ENCODE results near the gene KLHL29.
A peak's percentile ranks its signal among the peaks of the same experiment; 100 is the strongest.

KLHL29 gene

GRCh38 chr2:23529659-23530058 is 144.7 kb downstream of the KLHL29 start:
- no peak overlapping the region for H2AFZ ChIP-seq (ENCODE audit: low read length)
- no CpG with 5 or more reads among the region's 11 CpGs for WGBS, 2 donors (ENCODE audit: extremely low coverage in 2 of 2, insufficient read length in 2 of 2, insufficient replicate concordance in 1 of 2)
- H3K79me1 ChIP-seq (ENCODE audit: low read depth, low read length): no peaks in the 10 kb centered on the region
- peak overlapping the region; percentile 75 for H2BK12ac ChIP-seq (ENCODE audit: low read length)
- peak overlapping the region; percentile 63 for H3K14ac ChIP-seq (ENCODE audit: low read length)
- H3K9me3 ChIP-seq (replicated peaks in 1 of 2; ENCODE audit: control insufficient read depth in 2 of 2, insufficient read depth in 1 of 2, low read depth in 1 of 2, low read length in 2 of 2): no peaks in the 10 kb centered on the region
- no peak overlapping the region for H3K4me3 ChIP-seq (ENCODE audit: low read length in 2 of 2)
- H3K4ac ChIP-seq (ENCODE audit: low read length): no peak overlapping the region
- no peak overlapping the region for H3K23ac ChIP-seq (ENCODE audit: low read depth, low read length, poor library complexity)
- peak overlapping the region; percentile 39 for H2BK15ac ChIP-seq (ENCODE audit: low read length)
- peak overlapping the region; percentile 86 for H2AK5ac ChIP-seq (ENCODE audit: low read depth, low read length)
- no peak overlapping the region for H2BK5ac ChIP-seq (ENCODE audit: low read length)
- H3K9ac ChIP-seq (ENCODE audit: low read depth, low read length, poor library complexity): no peak overlapping the region
- no peaks in the 10 kb centered on the region for H3K36me3 ChIP-seq (replicated peaks in 1 of 2; ENCODE audit: control insufficient read depth in 2 of 2, insufficient read depth in 2 of 2, low read length in 2 of 2)
- H3K18ac ChIP-seq (ENCODE audit: low read length): peak overlapping the region; percentile 70
- H2BK120ac ChIP-seq (ENCODE audit: low read depth, low read length): peak overlapping the region; percentile 61
- no peak overlapping the region for H4K91ac ChIP-seq (ENCODE audit: low read depth, low read length, poor library complexity)
- no peak overlapping the region for H3K4me2 ChIP-seq (ENCODE audit: insufficient read depth, low read length, poor library complexity, severe bottlenecking)
- no peak for DNase-seq (ENCODE audit: low spot score)
- H3K4me1 ChIP-seq (ENCODE audit: control insufficient read depth in 2 of 2, insufficient read depth in 1 of 2, low read depth in 1 of 2, low read length in 2 of 2): peaks cover 23% of the 10 kb centered on the region in 2 donors
- H4K8ac ChIP-seq (ENCODE audit: low read depth, low read length): no peak overlapping the region
- no peaks in the 10 kb centered on the region for H3K27me3 ChIP-seq (ENCODE audit: control insufficient read depth in 3 of 3, insufficient read depth in 3 of 3, low read depth in 1 of 3, low read length in 3 of 3)
- no peak overlapping the region for H3K27ac ChIP-seq (replicated peaks; ENCODE audit: low read length)

GRCh38 chr2:23530206-23530908 is 145.4 kb downstream of the KLHL29 start:
- H3K9ac ChIP-seq (ENCODE audit: low read depth, low read length, poor library complexity): no peak overlapping the region
- H2AFZ ChIP-seq (ENCODE audit: low read length): no peak overlapping the region
- no peak overlapping the region for H2BK15ac ChIP-seq (ENCODE audit: low read length)
- no peak overlapping the region for H3K27ac ChIP-seq (replicated peaks; ENCODE audit: low read length)
- H3K9me3 ChIP-seq (replicated peaks in 1 of 2; ENCODE audit: control insufficient read depth in 2 of 2, insufficient read depth in 1 of 2, low read depth in 1 of 2, low read length in 2 of 2): no peaks in the 10 kb centered on the region
- no peak overlapping the region for H3K4me2 ChIP-seq (ENCODE audit: insufficient read depth, low read length, poor library complexity, severe bottlenecking)
- H3K14ac ChIP-seq (ENCODE audit: low read length): no peak overlapping the region
- no peak overlapping the region for H4K8ac ChIP-seq (ENCODE audit: low read depth, low read length)
- peak overlapping the region; percentile 86 for H2AK5ac ChIP-seq (ENCODE audit: low read depth, low read length)
- no peak overlapping the region for H3K23ac ChIP-seq (ENCODE audit: low read depth, low read length, poor library complexity)
- no peak overlapping the region for H3K4me3 ChIP-seq (ENCODE audit: low read length in 2 of 2)
- peaks cover 18 to 21% of the 10 kb centered on the region in 2 donors for H3K4me1 ChIP-seq (ENCODE audit: control insufficient read depth in 2 of 2, insufficient read depth in 1 of 2, low read depth in 1 of 2, low read length in 2 of 2)
- H2BK12ac ChIP-seq (ENCODE audit: low read length): no peak overlapping the region
- H3K27me3 ChIP-seq (ENCODE audit: control insufficient read depth in 3 of 3, insufficient read depth in 3 of 3, low read depth in 1 of 3, low read length in 3 of 3): no peaks in the 10 kb centered on the region
- no peak overlapping the region for H2BK120ac ChIP-seq (ENCODE audit: low read depth, low read length)
- no peak overlapping the region for H4K91ac ChIP-seq (ENCODE audit: low read depth, low read length, poor library complexity)
- H2BK5ac ChIP-seq (ENCODE audit: low read length): no peak overlapping the region
- H3K4ac ChIP-seq (ENCODE audit: low read length): no peak overlapping the region
- H3K18ac ChIP-seq (ENCODE audit: low read length): no peak overlapping the region
- H3K79me1 ChIP-seq (ENCODE audit: low read depth, low read length): no peaks in the 10 kb centered on the region
- no peaks in the 10 kb centered on the region for H3K36me3 ChIP-seq (replicated peaks in 1 of 2; ENCODE audit: control insufficient read depth in 2 of 2, insufficient read depth in 2 of 2, low read length in 2 of 2)
- no peak for DNase-seq (ENCODE audit: low spot score)
- WGBS, 2 donors (ENCODE audit: extremely low coverage in 2 of 2, insufficient read length in 2 of 2, insufficient replicate concordance in 1 of 2): no CpG with 5 or more reads among the region's 12 CpGs

GRCh38 chr2:23530909-23531276 is 145.9 kb downstream of the KLHL29 start:
- no peak overlapping the region for H2AFZ ChIP-seq (ENCODE audit: low read length)
- no peak overlapping the region for H3K4me3 ChIP-seq (ENCODE audit: low read length in 2 of 2)
- no peak overlapping the region for H4K8ac ChIP-seq (ENCODE audit: low read depth, low read length)
- no peaks in the 10 kb centered on the region for H3K9me3 ChIP-seq (replicated peaks in 1 of 2; ENCODE audit: control insufficient read depth in 2 of 2, insufficient read depth in 1 of 2, low read depth in 1 of 2, low read length in 2 of 2)
- no peaks in the 10 kb centered on the region for H3K27me3 ChIP-seq (ENCODE audit: control insufficient read depth in 3 of 3, insufficient read depth in 3 of 3, low read depth in 1 of 3, low read length in 3 of 3)
- no peak overlapping the region for H2BK5ac ChIP-seq (ENCODE audit: low read length)
- H3K18ac ChIP-seq (ENCODE audit: low read length): no peak overlapping the region
- H3K9ac ChIP-seq (ENCODE audit: low read depth, low read length, poor library complexity): no peak overlapping the region
- H3K4me1 ChIP-seq (ENCODE audit: control insufficient read depth in 2 of 2, insufficient read depth in 1 of 2, low read depth in 1 of 2, low read length in 2 of 2): peaks cover 18 to 21% of the 10 kb centered on the region in 2 donors
- H4K91ac ChIP-seq (ENCODE audit: low read depth, low read length, poor library complexity): no peak overlapping the region
- no peak overlapping the region for H2BK12ac ChIP-seq (ENCODE audit: low read length)
- no peak overlapping the region for H3K4me2 ChIP-seq (ENCODE audit: insufficient read depth, low read length, poor library complexity, severe bottlenecking)
- no peak overlapping the region for H2BK120ac ChIP-seq (ENCODE audit: low read depth, low read length)
- no peaks in the 10 kb centered on the region for H3K79me1 ChIP-seq (ENCODE audit: low read depth, low read length)
- H2AK5ac ChIP-seq (ENCODE audit: low read depth, low read length): no peak overlapping the region
- no peak overlapping the region for H3K4ac ChIP-seq (ENCODE audit: low read length)
- H3K36me3 ChIP-seq (replicated peaks in 1 of 2; ENCODE audit: control insufficient read depth in 2 of 2, insufficient read depth in 2 of 2, low read length in 2 of 2): no peaks in the 10 kb centered on the region
- no peak overlapping the region for H3K14ac ChIP-seq (ENCODE audit: low read length)
- no peak overlapping the region for H2BK15ac ChIP-seq (ENCODE audit: low read length)
- no peak overlapping the region for H3K23ac ChIP-seq (ENCODE audit: low read depth, low read length, poor library complexity)
- WGBS, 2 donors (ENCODE audit: extremely low coverage in 2 of 2, insufficient read length in 2 of 2, insufficient replicate concordance in 1 of 2): no CpG with 5 or more reads among the region's 5 CpGs
- H3K27ac ChIP-seq (replicated peaks; ENCODE audit: low read length): no peak overlapping the region
- DNase-seq (ENCODE audit: low spot score): no peak

- H3K36me3 ChIP-seq (replicated peaks in 1 of 2; ENCODE audit: control insufficient read depth in 2 of 2, insufficient read depth in 2 of 2, low read length in 2 of 2): no peaks in the 10 kb centered on the region
Measured at GRCh38 chr2:23531280-23531679, 146.3 kb downstream of the KLHL29 start.

More at GRCh38 chr2:23531280-23531679, 146.3 kb downstream of the KLHL29 start:
- H3K9ac ChIP-seq (ENCODE audit: low read depth, low read length, poor library complexity): no peak overlapping the region
- H3K18ac ChIP-seq (ENCODE audit: low read length): peak overlapping the region; percentile 35
- no peak overlapping the region for H2AFZ ChIP-seq (ENCODE audit: low read length)
- no peak overlapping the region for H3K4ac ChIP-seq (ENCODE audit: low read length)
- no peak overlapping the region for H3K23ac ChIP-seq (ENCODE audit: low read depth, low read length, poor library complexity)
- no peak overlapping the region for H2BK12ac ChIP-seq (ENCODE audit: low read length)
- no peak overlapping the region for H3K4me3 ChIP-seq (ENCODE audit: low read length in 2 of 2)
- no peak overlapping the region for H2BK5ac ChIP-seq (ENCODE audit: low read length)
- H4K8ac ChIP-seq (ENCODE audit: low read depth, low read length): no peak overlapping the region
- H3K27me3 ChIP-seq (ENCODE audit: control insufficient read depth in 3 of 3, insufficient read depth in 3 of 3, low read depth in 1 of 3, low read length in 3 of 3): no peaks in the 10 kb centered on the region
- H2BK120ac ChIP-seq (ENCODE audit: low read depth, low read length): no peak overlapping the region
- H2BK15ac ChIP-seq (ENCODE audit: low read length): no peak overlapping the region
- no peak overlapping the region for H4K91ac ChIP-seq (ENCODE audit: low read depth, low read length, poor library complexity)
- H3K27ac ChIP-seq (replicated peaks; ENCODE audit: low read length): no peak overlapping the region
- H3K4me2 ChIP-seq (ENCODE audit: insufficient read depth, low read length, poor library complexity, severe bottlenecking): no peak overlapping the region
- H3K4me1 ChIP-seq (ENCODE audit: control insufficient read depth in 2 of 2, insufficient read depth in 1 of 2, low read depth in 1 of 2, low read length in 2 of 2): peaks cover 18 to 21% of the 10 kb centered on the region in 2 donors
- no peak overlapping the region for H2AK5ac ChIP-seq (ENCODE audit: low read depth, low read length)
- no peaks in the 10 kb centered on the region for H3K79me1 ChIP-seq (ENCODE audit: low read depth, low read length)
- no peak for DNase-seq (ENCODE audit: low spot score)
- no peaks in the 10 kb centered on the region for H3K9me3 ChIP-seq (replicated peaks in 1 of 2; ENCODE audit: control insufficient read depth in 2 of 2, insufficient read depth in 1 of 2, low read depth in 1 of 2, low read length in 2 of 2)
- H3K14ac ChIP-seq (ENCODE audit: low read length): no peak overlapping the region
- no CpG with 5 or more reads among the region's 11 CpGs for WGBS, 2 donors (ENCODE audit: extremely low coverage in 2 of 2, insufficient read length in 2 of 2, insufficient replicate concordance in 1 of 2)
